ENCODE results near the gene CRHR1. TPM values are rescaled to one million over a fixed set of nuclear protein-coding genes. Genes with fewer than 3 reads are reported as not detected.

CRHR1 gene
- total and polyA plus RNA-seq, 2 of the 4 experiments (the other 2 are of a cell fraction) = not detected

GRCh38 chr17:45777388-45777787 is 6.7 kb upstream of the CRHR1 start:
- Histone ChIP-seq H3K9me1 (ENCODE audit: insufficient read depth, low read length) (no peaks in the 10 kb centered on the region; the same call in 1 of the 2 replicates), H3K27ac (ENCODE audit: insufficient read depth, low read length) (no peak overlapping the region), H3K4ac (ENCODE audit: low read depth, low read length) (no peak overlapping the region), H2AK9ac (replicated peaks; ENCODE audit: low read depth, low read length, poor library complexity) (no peak overlapping the region), H3K79me1 (ENCODE audit: low read depth in 1 of 2, low read length in 2 of 2) (no peaks in the 10 kb centered on the region), H4K5ac (ENCODE audit: low read depth, low read length) (no peak overlapping the region), H3K4me1 (ENCODE audit: control insufficient read depth, insufficient read depth, low read length) (no peaks in the 10 kb centered on the region), H2BK15ac (ENCODE audit: low read depth, low read length) (no peak overlapping the region), H3K14ac (replicated peaks; ENCODE audit: low read depth, low read length) (no peak overlapping the region), H3K18ac (ENCODE audit: low read depth, low read length) (no peak overlapping the region), H3K9me3 (ENCODE audit: control insufficient read depth, insufficient read depth, low read length) (no peaks in the 10 kb centered on the region), H3K4me2 (ENCODE audit: low read depth, low read length) (no peak overlapping the region), H4K8ac (ENCODE audit: low read depth in 2 of 2, low read length in 2 of 2) (no peak overlapping the region), H3K36me3 (ENCODE audit: control insufficient read depth, insufficient read depth, low read length) (no peaks in the 10 kb centered on the region), H4K91ac (ENCODE audit: insufficient read depth, low read depth, low read length) (no peak overlapping the region), H2BK120ac (ENCODE audit: low read depth, low read length) (no peak overlapping the region), H2BK20ac (ENCODE audit: low read depth, low read length) (no peak overlapping the region), H3K4me3 (ENCODE audit: insufficient read depth, low read depth, low read length) (no peak overlapping the region), H3K56ac (ENCODE audit: extremely low read depth, insufficient read depth, low read length) (no peak overlapping the region), H2AFZ (replicated peaks; ENCODE audit: low read length, poor library complexity) (peak overlapping the region; percentile 8), H3K23ac (ENCODE audit: low read depth, low read length) (no peak overlapping the region), H3K9ac (ENCODE audit: low read depth, low read length) (no peak overlapping the region), H2AK5ac (ENCODE audit: low read depth, low read length) (no peak overlapping the region), H2BK5ac (ENCODE audit: low read depth, low read length, poor library complexity, severe bottlenecking) (no peak overlapping the region), H4K20me1 (ENCODE audit: insufficient read depth, low read length) (no peaks in the 10 kb centered on the region), H3K27me3 (ENCODE audit: control insufficient read depth, insufficient read depth, low read length) (peaks cover 26% of the 10 kb centered on the region)
- DNase-seq (no peak), ATAC-seq (ENCODE audit: low read depth) (no peak)
- intact Hi-C loops (cut with micrococcal nuclease) (no loop called here), dilution Hi-C loops (cut with HindIII; ENCODE audit: low sequenced_read_pairs, unreplicated experiment) (no loop called here), in situ Hi-C loops (cut with MboI; ENCODE audit: low sequenced_read_pairs) (no loop called here)
- BruUV-seq (replicated peaks) = no TSS peak
- CTCF ChIA-PET = no interaction called here
- POLR2A ChIA-PET (ENCODE audit: unreplicated experiment) = no interaction called here
- TF ChIP-seq RAD21 (IDR thresholded peaks at IDR 0.05; ENCODE audit: low read length) (no peak), RFX5 (IDR thresholded peaks at IDR 0.05; ENCODE audit: low read depth, low read length) (no peak), USF2 (IDR thresholded peaks at IDR 0.05; ENCODE audit: low read depth, low read length) (no peak), ELK1 (IDR thresholded peaks at IDR 0.05; ENCODE audit: borderline replicate concordance, low read depth, low read length) (no peak)
- WGBS, 2 experiments (ENCODE audit: extremely low coverage in 2 of 2, insufficient read length in 1 of 2) = no CpG with 5 or more reads among the region's 3 CpGs
